HG03095 (cell line): ENCODE data around the gene ARHGAP4.

Experiments used
- ATAC-seq: cut with Tn5 transposase; IDR thresholded peaks from one replicate; pipeline ENCODE4 v1.9.1; 2021; ENCODE audit warnings: moderate library complexity; ENCODE audit not compliant: unreplicated experiment

Gene ARHGAP4

GRCh38 chrX:153908219-153908860 lies 17.7 kb downstream of the ARHGAP4 start:
- no peak for ATAC-seq

GRCh38 chrX:153907456-153907855 lies 18.6 kb downstream of the ARHGAP4 start:
- no peak for ATAC-seq

DNA sequence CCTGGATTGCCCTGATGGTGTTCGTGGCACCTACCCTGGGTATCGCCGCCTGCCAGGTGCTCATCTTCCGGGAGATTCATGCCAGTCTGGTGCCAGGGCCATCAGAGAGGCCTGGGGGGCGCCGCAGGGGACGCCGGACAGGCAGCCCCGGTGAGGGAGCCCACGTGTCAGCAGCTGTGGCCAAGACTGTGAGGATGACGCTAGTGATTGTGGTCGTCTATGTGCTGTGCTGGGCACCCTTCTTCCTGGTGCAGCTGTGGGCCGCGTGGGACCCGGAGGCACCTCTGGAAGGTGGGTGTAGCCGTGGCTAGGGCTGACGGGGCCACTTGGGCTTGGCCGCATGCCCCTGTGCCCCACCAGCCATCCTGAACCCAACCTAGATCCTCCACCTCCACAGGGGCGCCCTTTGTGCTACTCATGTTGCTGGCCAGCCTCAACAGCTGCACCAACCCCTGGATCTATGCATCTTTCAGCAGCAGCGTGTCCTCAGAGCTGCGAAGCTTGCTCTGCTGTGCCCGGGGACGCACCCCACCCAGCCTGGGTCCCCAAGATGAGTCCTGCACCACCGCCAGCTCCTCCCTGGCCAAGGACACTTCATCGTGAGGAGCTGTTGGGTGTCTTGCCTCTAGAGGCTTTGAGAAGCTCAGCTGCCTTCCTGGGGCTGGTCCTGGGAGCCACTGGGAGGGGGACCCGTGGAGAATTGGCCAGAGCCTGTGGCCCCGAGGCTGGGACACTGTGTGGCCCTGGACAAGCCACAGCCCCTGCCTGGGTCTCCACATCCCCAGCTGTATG lies 19.7 kb downstream of the ARHGAP4 start:
- no peak for ATAC-seq

DNA sequence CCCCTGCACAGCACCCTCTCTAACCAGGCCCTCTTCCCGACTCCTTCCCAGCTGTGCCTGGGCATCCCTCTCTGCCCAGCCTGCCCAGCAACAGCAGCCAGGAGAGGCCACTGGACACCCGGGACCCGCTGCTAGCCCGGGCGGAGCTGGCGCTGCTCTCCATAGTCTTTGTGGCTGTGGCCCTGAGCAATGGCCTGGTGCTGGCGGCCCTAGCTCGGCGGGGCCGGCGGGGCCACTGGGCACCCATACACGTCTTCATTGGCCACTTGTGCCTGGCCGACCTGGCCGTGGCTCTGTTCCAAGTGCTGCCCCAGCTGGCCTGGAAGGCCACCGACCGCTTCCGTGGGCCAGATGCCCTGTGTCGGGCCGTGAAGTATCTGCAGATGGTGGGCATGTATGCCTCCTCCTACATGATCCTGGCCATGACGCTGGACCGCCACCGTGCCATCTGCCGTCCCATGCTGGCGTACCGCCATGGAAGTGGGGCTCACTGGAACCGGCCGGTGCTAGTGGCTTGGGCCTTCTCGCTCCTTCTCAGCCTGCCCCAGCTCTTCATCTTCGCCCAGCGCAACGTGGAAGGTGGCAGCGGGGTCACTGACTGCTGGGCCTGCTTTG lies 20.5 kb downstream of the ARHGAP4 start:
- no peak for ATAC-seq

DNA sequence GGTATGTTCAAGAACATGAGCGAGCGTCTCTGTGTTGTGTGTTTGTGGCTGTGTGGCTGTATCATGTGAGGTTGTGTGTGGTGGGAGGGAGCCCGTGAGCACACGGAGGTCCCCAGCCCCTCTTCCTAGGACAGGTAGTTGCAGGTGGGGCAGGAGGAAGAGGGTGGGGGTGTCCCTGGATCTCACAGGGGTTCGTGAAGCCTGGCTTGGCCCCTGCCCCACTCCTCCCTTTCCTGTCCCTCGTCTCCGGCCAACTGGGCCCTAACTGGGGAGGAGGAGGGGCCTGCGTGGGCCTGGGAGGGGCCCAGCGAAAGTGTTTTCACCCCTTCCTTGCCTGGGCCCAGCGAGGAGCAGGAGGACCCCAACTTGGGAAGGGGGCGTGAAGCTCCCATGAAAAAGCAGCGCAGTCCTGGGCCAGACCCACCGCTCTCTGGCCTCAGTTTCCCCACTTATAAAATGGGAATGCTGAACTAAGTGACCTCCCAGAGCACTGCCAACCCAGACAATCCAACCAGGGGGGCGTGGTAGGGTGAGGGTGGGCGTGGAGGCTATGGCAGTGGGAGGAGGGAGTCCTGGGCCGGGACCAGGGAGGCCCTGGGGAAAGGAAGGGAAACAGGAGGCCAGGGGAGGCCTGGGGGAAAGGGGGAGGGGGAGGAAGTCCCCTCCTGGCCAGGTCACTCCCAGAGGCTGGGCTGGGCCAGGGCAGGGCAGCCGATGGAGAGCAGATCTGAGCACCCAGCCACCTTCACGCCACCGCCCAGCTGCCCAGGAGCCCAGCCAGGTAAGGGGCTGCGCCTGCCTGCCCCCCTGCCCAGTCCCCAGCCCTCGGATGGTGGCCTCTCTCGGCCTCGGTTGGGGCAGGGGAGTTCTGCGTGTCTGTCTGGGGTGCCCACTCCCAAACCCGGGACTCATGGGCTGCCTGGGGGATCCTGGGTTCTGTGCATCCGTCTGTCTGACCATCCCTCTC lies 21.8 kb downstream of the ARHGAP4 start, which contains the start of gene AVPR2:
Gene AVPR2, plus strand, starts transcription at position 683 of the 967 bp plus-strand sequence. CDS start 473 bp downstream, outside the sequence.
- no peak for ATAC-seq

DNA sequence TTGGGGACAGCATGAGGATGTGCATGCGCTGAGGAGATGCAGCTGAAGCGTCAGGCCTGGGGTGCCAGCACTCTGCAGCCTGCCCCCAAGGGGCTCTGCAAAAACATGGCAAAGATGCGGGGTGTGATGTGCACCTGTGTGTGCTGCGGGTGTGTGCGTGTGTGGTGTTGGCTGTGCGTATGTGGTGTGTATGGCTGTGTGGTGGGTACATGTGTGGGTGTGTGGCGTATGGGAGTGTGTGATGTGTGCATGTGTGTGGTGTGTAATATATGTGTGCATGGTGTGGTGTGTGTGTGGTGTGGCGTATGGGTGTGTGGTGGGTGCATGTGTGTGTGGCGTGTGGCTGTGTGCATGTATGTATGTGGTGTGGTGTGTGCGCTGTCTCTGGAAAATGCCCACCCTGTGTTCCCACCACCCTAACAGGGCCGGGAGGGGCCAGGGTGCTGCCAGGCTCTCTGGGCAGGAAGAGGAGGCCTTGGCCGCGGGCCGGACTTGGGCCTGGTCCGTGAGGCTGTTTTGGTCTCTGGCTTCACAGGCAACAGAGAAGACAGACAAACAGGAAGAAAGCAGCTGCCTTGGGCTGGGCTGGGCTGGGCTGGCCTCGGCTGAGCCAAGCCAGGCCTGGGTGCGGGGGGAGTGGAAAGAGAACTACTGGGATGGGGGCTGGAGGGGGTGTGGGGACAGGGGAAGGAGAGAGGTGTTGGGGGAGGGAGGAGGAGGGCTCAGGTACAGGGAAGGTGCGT lies 22.7 kb downstream of the ARHGAP4 start:
- no peak for ATAC-seq

GRCh38 chrX:153902385-153902784 lies 23.7 kb downstream of the ARHGAP4 start:
- no peak for ATAC-seq

- no peak for ATAC-seq
Measured at GRCh38 chrX:153901753-153902140, 24.3 kb downstream of the ARHGAP4 start.

- peak; percentile 81 for ATAC-seq
Measured at GRCh38 chrX:153900831-153901752, 25.0 kb downstream of the ARHGAP4 start.

- ATAC-seq, result no peak
Measured at GRCh38 chrX:153897899-153898298, 28.2 kb downstream of the ARHGAP4 start.

GRCh38 chrX:153889123-153889522 lies 36.9 kb downstream of the ARHGAP4 start:
- ATAC-seq, result no peak

GRCh38 chrX:153888344-153888743 lies 37.7 kb downstream of the ARHGAP4 start:
- ATAC-seq, result no peak

DNA sequence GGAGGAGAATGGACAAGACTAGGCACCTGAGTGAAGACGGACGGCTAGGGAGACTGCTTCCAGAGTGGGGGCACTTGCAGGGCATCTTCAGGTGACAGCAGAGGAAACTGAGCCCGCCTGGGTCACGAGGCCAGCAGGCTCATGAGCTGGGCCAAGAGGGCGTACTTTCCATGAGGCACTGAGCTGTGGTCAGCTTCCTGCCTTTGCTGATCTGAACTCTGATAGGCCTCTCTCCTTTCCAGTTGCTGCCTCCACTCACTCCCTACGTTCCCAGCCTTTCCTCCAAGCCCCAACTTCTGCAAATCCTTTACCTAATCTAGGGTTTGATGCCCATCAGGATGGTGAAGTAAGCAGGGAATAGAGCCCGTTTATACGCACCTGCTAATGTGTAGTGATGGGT lies 38.7 kb downstream of the ARHGAP4 start:
- no peak for ATAC-seq

DNA sequence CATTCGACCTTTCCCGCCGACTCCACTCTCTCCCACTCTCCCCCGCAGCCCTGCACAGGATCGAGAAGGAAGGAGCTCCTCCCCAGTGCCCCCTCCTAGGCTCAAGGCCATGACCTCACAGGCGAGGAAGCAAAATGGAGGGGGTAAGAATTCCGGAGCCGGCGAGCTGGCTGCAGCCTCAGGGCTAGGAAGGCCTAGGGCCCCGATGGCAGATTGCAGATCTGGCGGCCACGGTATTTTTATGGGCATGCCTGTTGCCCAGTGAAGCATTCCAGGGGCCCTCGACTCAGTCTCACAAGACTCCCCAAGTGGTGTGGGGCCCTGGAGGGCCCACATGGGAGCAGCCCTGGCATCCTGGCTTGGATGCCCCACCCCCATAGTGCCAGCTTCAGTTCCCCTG lies 39.1 kb downstream of the ARHGAP4 start:
- no peak for ATAC-seq

DNA sequence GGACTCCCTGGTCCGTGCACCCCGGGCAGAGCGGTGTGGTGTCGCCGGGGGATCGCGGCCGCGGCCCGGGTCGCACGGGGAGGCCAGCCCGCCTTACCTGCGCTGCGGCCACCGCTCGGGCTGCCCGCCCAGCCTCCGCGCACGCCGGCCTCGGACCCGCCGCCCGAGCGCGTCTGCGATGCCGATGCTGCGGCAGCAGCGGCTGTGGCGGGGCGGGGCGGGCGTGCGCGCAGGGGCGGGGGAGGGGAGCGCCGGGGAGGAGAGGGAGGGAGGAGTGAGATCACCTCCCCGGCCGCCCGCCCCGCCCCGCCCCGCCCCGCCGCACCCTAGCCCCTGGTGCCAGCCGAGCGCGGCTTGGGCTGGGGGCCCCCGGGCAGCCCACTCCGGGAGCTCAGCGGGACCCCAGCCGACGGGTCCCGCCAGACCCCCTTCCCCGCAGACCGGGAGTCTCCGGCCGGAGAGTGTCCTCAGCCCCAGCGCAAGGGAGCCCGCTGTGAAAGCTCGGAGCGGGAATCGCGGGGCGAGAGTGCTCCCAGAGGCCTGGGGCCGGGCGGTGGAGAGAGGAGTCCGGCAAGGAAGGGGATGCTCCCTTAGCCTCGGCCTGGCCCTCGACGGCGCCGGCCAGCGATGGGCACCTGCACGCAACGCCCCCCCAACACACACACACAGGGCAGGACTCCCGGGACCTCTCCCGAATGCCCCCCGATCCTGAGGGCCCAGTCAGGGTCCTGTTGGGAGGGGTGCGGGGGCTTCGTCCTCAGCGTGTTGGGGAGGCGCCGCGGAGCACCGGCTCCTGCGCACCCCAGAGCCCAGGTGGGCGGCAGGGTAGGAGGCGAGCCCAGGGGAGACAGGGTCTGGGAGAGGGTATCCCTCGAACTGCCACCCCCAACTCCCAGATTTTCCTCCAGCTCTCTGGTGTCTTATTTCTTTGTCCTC lies 39.8 kb downstream of the ARHGAP4 start, which contains the start of gene L1CAM:
Gene L1CAM, minus strand, starts transcription at position 206 of the 936 bp plus-strand sequence. CDS start 10,337 bp downstream, outside the sequence.
- no peak for ATAC-seq

- ATAC-seq, result no peak
Measured at GRCh38 chrX:153885208-153885787, 40.8 kb downstream of the ARHGAP4 start.

DNA sequence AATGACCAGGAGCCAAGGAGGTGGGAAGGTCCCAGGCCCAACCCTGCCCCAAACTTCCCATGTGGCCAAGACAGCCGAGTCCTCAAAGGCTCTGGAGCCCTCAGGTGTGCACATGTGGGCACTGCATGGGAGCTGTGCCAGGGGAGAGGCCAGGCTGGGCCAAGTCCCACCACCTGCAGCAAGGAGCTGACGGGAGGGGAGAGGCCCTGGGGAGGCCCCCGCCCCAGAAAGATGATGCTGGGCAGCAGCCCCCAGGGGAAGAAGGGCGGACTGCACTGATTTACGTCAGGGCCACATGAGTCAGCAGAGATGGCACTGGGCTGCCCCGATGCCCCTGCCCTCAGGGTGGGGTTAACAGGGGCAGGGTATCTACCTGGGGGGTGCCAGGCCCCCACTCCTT lies 41.5 kb downstream of the ARHGAP4 start:
- no peak for ATAC-seq
